Body of pancreas (tissue), 4 donors: ENCODE results near the gene PLXNB1. TPM values are rescaled to one million over a fixed set of nuclear protein-coding genes. Genes with fewer than 3 reads are reported as not detected.

ENCODE experiments used
- ATAC-seq: fragments of 150-250 bp; one replicate; pipeline ENCODE4 v1.9.1; 2016
- DNase-seq, 4 donors: peaks; one replicate each; pipeline ENCODE4 v3.0.0-alpha.2; 2019
- H3K27ac ChIP-seq, 4 donors: fragments of 200-600 bp; sonication (generic); 1 replicate in 3 of 4; 2 replicates in 1 of 4; pipeline versions ENCODE4 v1.5.1 to v1.6.1; 2016 to 2019; ENCODE audit warnings: mild to moderate bottlenecking in 1 of 4, mixed read lengths in 1 of 4, moderate library complexity in 1 of 4
- H3K27me3 ChIP-seq, 2 donors: fragments of 200-600 bp; sonication (generic); one replicate each; pipeline ENCODE4 v1.6.0; 2016; ENCODE audit warnings: mild to moderate bottlenecking in 1 of 2
- H3K36me3 ChIP-seq, 2 donors: fragments of 200-600 bp; sonication (generic); replicated peaks in 1 of 2; 2 replicates each; pipeline ENCODE4 v1.5.1; 2016; ENCODE audit warnings: low read depth in 2 of 2; ENCODE audit not compliant: insufficient read depth in 1 of 2
- H3K4me1 ChIP-seq: fragments of 200-600 bp; sonication (generic); one replicate; pipeline ENCODE4 v1.6.0; 2016
- H3K4me3 ChIP-seq, 2 donors: fragments of 200-600 bp; sonication (generic); 1 replicate in 1 of 2; 2 replicates in 1 of 2; pipeline ENCODE4 v1.5.1; 2016 to 2019
- H3K9me3 ChIP-seq, 3 donors: fragments of 200-600 bp; sonication (generic); 1 replicate in 2 of 3; 2 replicates in 1 of 3; pipeline ENCODE4 v1.5.1; 2016
- CTCF ChIP-seq, 7 experiments: fragments of 450-650 bp in 4 of 7; fragments of 200-600 bp in 3 of 7; sonication (generic) in 3 of 7; IDR thresholded peaks; one replicate each; pipeline ENCODE4 v1.5.1; 2016 to 2019; ENCODE audit warnings: antibody characterized with exemption in 7 of 7
- POLR2A ChIP-seq, 3 donors: fragments of 450-650 bp; IDR thresholded peaks; one replicate each; pipeline ENCODE4 v1.6.1; 2016; ENCODE audit warnings: antibody characterized with exemption in 3 of 3, mild to moderate bottlenecking in 2 of 3
- WGBS, 2 donors: methylation state at CpG; one replicate each; pipeline ENCODE4 v1.1.5; 2017; 5-methylcytosine and 5-hydroxymethylcytosine counted together
- intact Hi-C: fragments of 100-400 bp; cut with DNase I; formaldehyde crosslinking; loops from one replicate; pipeline ENCODE4 v1.15.1; 2023
- small RNA-seq: library from RNA; depleted of rRNA; stranded (forward); fragments of <200 nt; gene quantifications from one replicate; pipeline ENCODE3, GENCODE V24; 2016
- total RNA-seq, 2 donors: library from RNA; depleted of rRNA; stranded (reverse); fragments of >200 nt; gene quantifications; one replicate each; pipeline ENCODE4 v1.1.0, GENCODE V29; 2016

Gene PLXNB1
- total RNA-seq, 2 donors from 2014 or later: 118 to 311 TPM

DNA sequence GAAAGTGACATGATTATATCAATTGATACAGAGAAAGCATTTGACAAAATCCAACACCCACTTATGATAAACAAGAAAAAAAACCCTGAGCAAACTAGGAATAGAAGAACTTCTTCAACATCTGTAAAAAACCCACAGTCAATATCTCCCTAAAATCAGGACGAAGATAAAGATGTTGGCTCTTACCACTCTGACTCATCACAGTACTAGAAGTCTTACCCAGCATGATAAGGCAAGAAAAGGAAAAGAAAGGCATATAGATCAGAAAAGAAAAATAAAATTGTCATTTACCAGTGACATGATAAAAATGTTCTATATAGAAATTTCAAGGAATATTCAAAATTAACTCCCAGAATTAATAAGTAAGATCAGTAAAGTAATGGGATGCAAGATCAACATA is 65.0 kb downstream of the PLXNB1 start:
- WGBS, 2 donors: 63 to 72% methylated on average over 1 of the region's 1 CpG
- intact Hi-C loops: no loop called here
- Histone ChIP-seq H3K27me3 (no peaks in the 10 kb centered on the region), H3K4me1 (peaks cover 18% of the 10 kb centered on the region), H3K27ac (no peak overlapping the region), H3K4me3 (no peak overlapping the region), H3K9me3 (no peaks in the 10 kb centered on the region), H3K36me3 (no peaks in the 10 kb centered on the region)
- no peak for DNase-seq
- TF ChIP-seq POLR2A (IDR thresholded peaks at IDR 0.05): no peak
- no peak for TF ChIP-seq CTCF (IDR thresholded peaks at IDR 0.05)
- no peak for ATAC-seq

- Histone ChIP-seq H3K27me3 (no peaks in the 10 kb centered on the region), H3K9me3 (no peaks in the 10 kb centered on the region), H3K36me3 (no peaks in the 10 kb centered on the region), H3K27ac (no peak overlapping the region), H3K4me1 (peaks cover 9% of the 10 kb centered on the region), H3K4me3 (no peak overlapping the region)
- TF ChIP-seq POLR2A (IDR thresholded peaks at IDR 0.05): no peak
- no peak for TF ChIP-seq CTCF (IDR thresholded peaks at IDR 0.05)
- ATAC-seq: no peak
- intact Hi-C loops: no loop called here
- DNase-seq: no peak
These were observed 68.0 kb downstream of the PLXNB1 start for GRCh38 chr3:48361928-48362327.

GRCh38 chr3:48356419-48356818 is 73.5 kb downstream of the PLXNB1 start:
- no peaks in the 10 kb centered on the region for H3K36me3 ChIP-seq
- no peaks in the 10 kb centered on the region for H3K27me3 ChIP-seq
- ATAC-seq: no peak
- 79 to 100% methylated on average over 1 of the region's 1 CpG for WGBS, 2 donors
- no peaks in the 10 kb centered on the region for H3K9me3 ChIP-seq
- H3K27ac ChIP-seq: peak overlapping the region in 2 of 4 donors; percentile 13 to 23
- TF ChIP-seq POLR2A (IDR thresholded peaks at IDR 0.05): no peak
- TF ChIP-seq CTCF (IDR thresholded peaks at IDR 0.05): no peak
- peaks cover 14% of the 10 kb centered on the region for H3K4me1 ChIP-seq
- H3K4me3 ChIP-seq: no peak overlapping the region
- no peak for DNase-seq
- intact Hi-C loops: no loop called here

DNA sequence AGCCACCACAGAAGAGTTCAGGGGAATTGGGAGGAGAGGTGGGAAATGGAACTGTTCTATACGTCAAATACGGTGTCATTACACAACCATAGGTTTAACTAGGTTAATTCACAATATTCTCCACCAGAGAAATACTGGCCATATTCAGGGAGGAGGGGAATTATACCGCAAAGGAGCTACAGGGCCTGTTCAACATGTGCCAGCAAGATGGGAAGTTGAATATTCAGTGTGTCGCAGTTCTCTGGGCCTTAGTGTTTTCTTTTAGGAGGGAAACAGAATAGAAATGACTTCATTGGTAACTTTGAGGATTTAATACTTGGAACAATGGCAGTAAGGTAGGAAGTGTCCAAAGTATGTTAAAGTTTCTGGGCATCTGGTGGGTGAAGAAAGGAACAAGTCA is 75.9 kb downstream of the PLXNB1 start:
- Histone ChIP-seq H3K27ac (no peak overlapping the region), H3K4me1 (peaks cover 14% of the 10 kb centered on the region), H3K4me3 (no peak overlapping the region), H3K27me3 (no peaks in the 10 kb centered on the region), H3K9me3 (no peaks in the 10 kb centered on the region), H3K36me3 (no peaks in the 10 kb centered on the region)
- no peak for ATAC-seq
- TF ChIP-seq CTCF (IDR thresholded peaks at IDR 0.05) (no peak), POLR2A (IDR thresholded peaks at IDR 0.05) (no peak)
- 92 to 96% methylated on average over 4 of the region's 4 CpGs for WGBS, 2 donors
- intact Hi-C loops: no loop called here
- no peak for DNase-seq

Small RNAs within 50 kb of the gene (small RNA-seq; reads per million reads assigned to genes)
- gene RN7SL321P: not detected

Other genes starting within 250 kb of the PLXNB1 start
- gene CDC25A, start 241.7 kb downstream of the PLXNB1 start, total RNA-seq: under 1 TPM in 1 of 2 donors, not detected in 1; 0.33 TPM
- gene CAMP, start 206.6 kb downstream of the PLXNB1 start, total RNA-seq: not detected
- gene ZNF589, start 189.0 kb downstream of the PLXNB1 start, total RNA-seq: 10 to 100 TPM in 1 of 2 donors, 1 to 10 TPM in 1; 8.6 to 40.9 TPM
- gene NME6, start 128.7 kb downstream of the PLXNB1 start, total RNA-seq: 10 to 100 TPM; 22.1 to 33.9 TPM
- gene SPINK8, start 96.4 kb downstream of the PLXNB1 start, total RNA-seq: not detected
- 10 to 100 TPM in 1 of 2 donors, 1 to 10 TPM in 1; 3.4 to 23.7 TPM for gene FBXW12, start 57.9 kb downstream of the PLXNB1 start, total RNA-seq
- gene CCDC51, start 10.0 kb upstream of the PLXNB1 start, total RNA-seq: 1 to 10 TPM in 1 of 2 donors, under 1 TPM in 1; 0.33 to 2.6 TPM
- 100 to 1,000 TPM; 113 to 156 TPM for gene TMA7, start 10.2 kb upstream of the PLXNB1 start, total RNA-seq
- 1 to 10 TPM; 2.6 to 4.3 TPM for gene ATRIP, start 16.7 kb upstream of the PLXNB1 start, total RNA-seq
- gene SHISA5, start 74.1 kb upstream of the PLXNB1 start, total RNA-seq: 10 to 100 TPM; 46.5 to 48.5 TPM
- gene PFKFB4, start 126.7 kb upstream of the PLXNB1 start, total RNA-seq: 10 to 100 TPM in 1 of 2 donors, 1 to 10 TPM in 1; 8.9 to 11.4 TPM
- not detected for gene UCN2, start 133.7 kb upstream of the PLXNB1 start, total RNA-seq
- 1 to 10 TPM in 1 of 2 donors, under 1 TPM in 1; 0.52 to 2.3 TPM for gene COL7A1, start 165.2 kb upstream of the PLXNB1 start, total RNA-seq
- 100 to 1,000 TPM in 1 of 2 donors, 10 to 100 TPM in 1; 92.9 to 161 TPM for gene UQCRC1, start 179.6 kb upstream of the PLXNB1 start, total RNA-seq
- gene TMEM89, start 191.7 kb upstream of the PLXNB1 start, total RNA-seq: not detected
- gene SLC26A6, start 205.4 kb upstream of the PLXNB1 start, total RNA-seq: 10 to 100 TPM; 17.8 to 35.0 TPM
- 1 to 10 TPM in 1 of 2 donors, under 1 TPM in 1; 0.66 to 2.6 TPM for gene CELSR3, start 232.8 kb upstream of the PLXNB1 start, total RNA-seq